ENCODE data around the gene IL10. TPM values are rescaled to one million over a fixed set of nuclear protein-coding genes. Genes with fewer than 3 reads are reported as not detected.

The IL10 gene
- total and polyA plus RNA-seq, 11 donors: 0.27 to 5.0 (median 0.88) TPM; not detected in 1

DNA sequence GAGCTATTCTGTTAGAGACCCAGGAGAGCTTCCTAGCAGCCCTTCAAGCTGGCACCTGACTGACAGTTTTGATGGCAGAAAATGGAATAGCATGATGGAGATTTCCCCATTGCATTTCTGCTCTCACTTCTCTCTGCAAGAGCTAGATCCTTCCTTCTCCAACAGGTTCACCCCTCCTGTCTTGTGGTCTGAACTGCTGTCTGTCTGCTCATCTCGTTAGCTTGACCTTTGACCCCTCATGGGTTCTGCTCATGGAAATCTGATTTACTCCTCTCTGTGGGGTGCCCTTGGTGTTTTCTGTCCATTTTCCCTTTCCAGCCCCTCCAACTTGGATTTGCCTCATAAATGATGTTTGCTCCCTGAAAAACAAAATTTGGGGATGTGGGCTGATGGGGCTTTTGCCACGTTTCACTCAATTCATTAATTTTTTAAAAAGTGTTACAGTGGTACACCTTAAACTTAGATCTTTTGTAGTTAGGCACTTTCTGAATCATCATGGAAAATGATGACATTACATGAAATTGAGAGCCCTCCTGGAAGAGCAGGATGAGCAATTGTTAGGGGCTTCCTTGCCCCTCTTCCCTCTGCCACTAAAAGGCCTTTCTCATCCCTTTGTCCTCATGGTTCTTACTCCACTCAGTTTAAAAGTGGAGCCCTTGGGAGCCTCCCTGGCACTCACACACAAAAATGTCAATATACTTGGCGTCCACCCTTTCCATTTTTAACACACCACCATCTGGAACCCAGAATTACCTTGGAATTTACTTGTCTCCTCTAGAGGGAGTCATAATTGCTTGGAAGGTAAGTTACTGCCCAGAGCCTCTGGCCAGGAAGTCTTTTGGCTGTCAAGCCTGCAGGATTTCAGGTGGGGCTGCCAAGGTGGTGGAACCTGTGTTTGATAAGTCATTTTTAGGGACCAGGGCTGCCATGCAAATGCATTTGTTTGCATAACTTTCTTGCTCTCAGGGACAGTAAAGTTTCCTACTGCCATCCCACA, 33.6 kb downstream of the IL10 start:
- Histone ChIP-seq H3K4me3 (no peak overlapping the region), H3K9me3 (no peaks in the 10 kb centered on the region), H3K36me3 (peaks cover 0 to 27% (median 20%) of the 10 kb centered on the region in 9 donors), H3K27me3 (no peaks in the 10 kb centered on the region), H3K27ac (peak overlapping the region in 9 of 12 donors; percentile 44 to 80 (median 67)), H3K4me1 (peaks cover 0 to 63% (median 36%) of the 10 kb centered on the region in 12 donors)
- ATAC-seq: no peak
- WGBS, 4 donors: 56 to 63% (median 61%) methylated on average over 3 of the region's 3 CpGs
- intact Hi-C loops (cut with DNase I): loop anchor here in 6 of 10 donors (5.0 to 10.0 kb wide), 5 partner anchors 64 to 174 kb away; partner anchors contain the start of gene DYRK3 (in 4 of the 6)
- TF ChIP-seq, protein P1, sequence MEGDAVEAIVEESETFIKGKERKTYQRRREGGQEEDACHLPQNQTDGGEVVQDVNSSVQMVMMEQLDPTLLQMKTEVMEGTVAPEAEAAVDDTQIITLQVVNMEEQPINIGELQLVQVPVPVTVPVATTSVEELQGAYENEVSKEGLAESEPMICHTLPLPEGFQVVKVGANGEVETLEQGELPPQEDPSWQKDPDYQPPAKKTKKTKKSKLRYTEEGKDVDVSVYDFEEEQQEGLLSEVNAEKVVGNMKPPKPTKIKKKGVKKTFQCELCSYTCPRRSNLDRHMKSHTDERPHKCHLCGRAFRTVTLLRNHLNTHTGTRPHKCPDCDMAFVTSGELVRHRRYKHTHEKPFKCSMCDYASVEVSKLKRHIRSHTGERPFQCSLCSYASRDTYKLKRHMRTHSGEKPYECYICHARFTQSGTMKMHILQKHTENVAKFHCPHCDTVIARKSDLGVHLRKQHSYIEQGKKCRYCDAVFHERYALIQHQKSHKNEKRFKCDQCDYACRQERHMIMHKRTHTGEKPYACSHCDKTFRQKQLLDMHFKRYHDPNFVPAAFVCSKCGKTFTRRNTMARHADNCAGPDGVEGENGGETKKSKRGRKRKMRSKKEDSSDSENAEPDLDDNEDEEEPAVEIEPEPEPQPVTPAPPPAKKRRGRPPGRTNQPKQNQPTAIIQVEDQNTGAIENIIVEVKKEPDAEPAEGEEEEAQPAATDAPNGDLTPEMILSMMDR (IDR thresholded peaks at IDR 0.05): peak in 5 of 12 donors; percentile 12 to 29 (median 13)
- no peak for TF ChIP-seq POLR2A (IDR thresholded peaks at IDR 0.05)
- DNase-seq: no peak

DNA sequence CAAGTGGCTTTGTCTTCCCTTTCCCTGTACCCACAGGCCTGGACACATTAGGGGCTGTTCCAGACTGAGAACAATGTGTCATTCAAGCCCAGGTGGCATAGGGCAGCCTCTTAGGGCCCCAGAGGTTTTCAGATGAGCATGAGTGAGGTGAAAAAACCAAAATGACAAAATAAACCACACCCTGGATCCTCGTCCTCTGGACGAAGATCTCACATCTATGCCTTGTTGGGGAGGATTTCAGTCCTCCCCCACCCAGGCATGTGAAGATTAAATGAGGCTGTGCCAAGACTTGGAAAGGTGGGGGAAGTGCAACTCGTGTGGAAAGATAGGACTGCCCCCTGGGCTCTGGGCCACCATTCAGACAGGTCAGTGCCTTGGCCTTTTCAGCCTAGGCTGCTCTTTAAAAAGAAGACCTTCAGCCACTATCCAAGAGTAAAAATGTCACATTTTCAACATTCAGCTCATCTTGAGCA, 34.5 kb downstream of the IL10 start:
- ATAC-seq (peak in 3 of 4 donors; percentile 43 to 49 (median 45)), DNase-seq (peak in 1 of 5 donors; percentile 56)
- H3K9me3 ChIP-seq: no peaks in the 10 kb centered on the region
- H3K36me3 ChIP-seq: peaks cover 0 to 36% (median 29%) of the 10 kb centered on the region in 9 donors
- H3K27me3 ChIP-seq: no peaks in the 10 kb centered on the region
- peak overlapping the region; percentile 15 to 80 (median 65) for H3K27ac ChIP-seq
- no peak for TF ChIP-seq POLR2A (IDR thresholded peaks at IDR 0.05)
- TF ChIP-seq, protein P1 (IDR thresholded peaks at IDR 0.05): no peak
- H3K4me1 ChIP-seq: peaks cover 0 to 67% (median 36%) of the 10 kb centered on the region in 12 donors
- intact Hi-C loops (cut with DNase I): loop anchor here in 6 of 10 donors (5.0 to 10.0 kb wide), 5 partner anchors 65 to 175 kb away; partner anchors contain the start of gene DYRK3 (in 4 of the 6)
- no peak overlapping the region for H3K4me3 ChIP-seq
- WGBS, 4 donors: 7 to 33% (median 27%) methylated on average over 3 of the region's 3 CpGs

DNA sequence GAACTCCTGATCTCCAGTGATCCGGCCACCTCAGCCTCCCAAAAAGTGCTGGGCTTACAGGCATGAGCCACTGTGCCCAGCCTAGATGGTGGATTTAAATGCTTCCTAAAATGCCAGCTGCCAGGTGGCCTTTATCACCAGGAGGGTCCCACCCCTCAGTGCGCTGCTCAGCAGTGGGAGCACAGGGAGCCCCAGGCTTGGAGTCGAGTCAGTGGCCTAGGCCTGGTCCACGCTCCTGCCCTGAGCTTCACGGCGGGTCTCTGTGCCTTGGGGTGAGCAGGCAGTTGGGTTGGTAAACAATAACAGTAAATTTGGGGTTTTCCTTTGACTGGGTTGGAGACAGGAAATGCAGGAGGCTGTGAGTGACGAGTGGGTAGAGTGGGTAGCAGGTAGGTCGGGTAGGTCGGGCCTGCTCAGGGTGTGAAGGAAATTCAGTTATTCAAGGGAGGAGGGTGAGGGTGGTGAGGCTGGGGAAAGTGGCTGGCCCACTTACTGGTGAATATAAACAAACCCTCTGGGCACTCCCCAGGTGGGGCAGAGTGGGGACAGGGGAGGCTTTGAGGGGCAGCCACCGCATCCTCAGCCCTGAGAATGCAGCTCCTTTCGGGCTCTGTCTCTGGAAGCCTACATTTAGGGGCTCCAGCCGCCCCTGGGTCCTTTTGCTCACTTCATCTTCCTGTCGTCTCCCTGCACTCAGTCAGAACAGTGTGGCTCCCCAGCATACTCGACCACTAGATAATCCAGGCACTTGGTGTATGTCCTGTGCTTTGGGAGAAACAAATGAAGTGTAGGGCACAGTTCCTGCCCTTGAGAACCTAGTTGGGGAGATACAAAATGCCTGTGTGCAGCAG, 35.2 kb downstream of the IL10 start:
- no peak for DNase-seq

More for the DNA sequence above, 35.2 kb downstream of the IL10 start:
- 67 to 81% (median 73%) methylated on average over 14 of the region's 14 CpGs for WGBS, 4 donors
- ATAC-seq: peak; percentile 15 to 60 (median 49)
- H3K4me1 ChIP-seq: peaks cover 0 to 67% (median 36%) of the 10 kb centered on the region in 12 donors
- H3K9me3 ChIP-seq: no peaks in the 10 kb centered on the region
- peak overlapping the region; percentile 15 to 80 (median 65) for H3K27ac ChIP-seq
- no peaks in the 10 kb centered on the region for H3K27me3 ChIP-seq
- H3K36me3 ChIP-seq: peaks cover 0 to 43% (median 35%) of the 10 kb centered on the region in 9 donors
- TF ChIP-seq, protein P1 (IDR thresholded peaks at IDR 0.05): no peak
- TF ChIP-seq POLR2A (IDR thresholded peaks at IDR 0.05): no peak
- no peak overlapping the region for H3K4me3 ChIP-seq
- intact Hi-C loops (cut with DNase I): loop anchor here in 6 of 10 donors (5.0 to 10.0 kb wide), 5 partner anchors 65 to 175 kb away; partner anchors contain the start of gene DYRK3 (in 4 of the 6)

All from heart left ventricle (tissue), 16 donors.